SU-DHL-6 (cell line): Measurements from ENCODE around the gene ZIK1.

Experiments
- EZH2phosphoT487 ChIP-seq: fragments of 200-600 bp; sonication (generic), shearing (Covaris generic); conservative IDR thresholded peaks from 2 replicates; pipeline ENCODE4 v1.6.1; 2018; ENCODE audit warnings: mild to moderate bottlenecking, antibody characterized with exemption, low read length, moderate library complexity, mixed read lengths
- TF ChIP-seq, protein P1 (sequence below): fragments of 200-600 bp; sonication (generic); IDR thresholded peaks from one replicate; pipeline ENCODE4 v1.5.1; 2017; ENCODE audit warnings: antibody characterized with exemption, mild to moderate bottlenecking, low read length, moderate library complexity; ENCODE audit not compliant: insufficient read depth, poor library complexity, severe bottlenecking

DNA sequence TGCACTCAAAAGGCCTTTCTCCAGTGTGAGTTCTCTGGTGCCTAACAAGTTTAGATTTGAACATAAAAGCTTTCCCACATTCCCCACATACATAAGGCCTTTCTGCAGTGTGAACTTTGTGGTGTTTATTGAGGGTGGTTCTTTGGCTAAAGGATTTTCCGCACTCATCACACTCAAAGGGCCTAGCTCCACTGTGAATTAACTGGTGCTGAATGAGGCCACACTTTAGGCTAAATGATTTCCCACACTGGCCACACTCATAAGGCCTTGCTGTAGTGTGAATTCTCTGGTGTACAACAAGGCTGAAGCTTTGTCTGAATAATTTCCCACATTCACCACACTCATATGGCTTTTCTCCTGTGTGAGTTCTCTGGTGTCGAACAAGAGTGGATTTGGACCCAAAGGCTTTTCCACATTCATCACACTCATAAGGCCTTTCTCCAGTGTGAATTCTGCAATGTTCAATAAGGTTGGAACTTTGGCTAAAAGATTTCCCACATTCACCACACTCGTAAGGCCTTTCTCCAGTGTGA lies 11.5 kb upstream of the ZIK1 start:
- no peak for TF ChIP-seq EZH2phosphoT487
- TF ChIP-seq, protein P1, sequence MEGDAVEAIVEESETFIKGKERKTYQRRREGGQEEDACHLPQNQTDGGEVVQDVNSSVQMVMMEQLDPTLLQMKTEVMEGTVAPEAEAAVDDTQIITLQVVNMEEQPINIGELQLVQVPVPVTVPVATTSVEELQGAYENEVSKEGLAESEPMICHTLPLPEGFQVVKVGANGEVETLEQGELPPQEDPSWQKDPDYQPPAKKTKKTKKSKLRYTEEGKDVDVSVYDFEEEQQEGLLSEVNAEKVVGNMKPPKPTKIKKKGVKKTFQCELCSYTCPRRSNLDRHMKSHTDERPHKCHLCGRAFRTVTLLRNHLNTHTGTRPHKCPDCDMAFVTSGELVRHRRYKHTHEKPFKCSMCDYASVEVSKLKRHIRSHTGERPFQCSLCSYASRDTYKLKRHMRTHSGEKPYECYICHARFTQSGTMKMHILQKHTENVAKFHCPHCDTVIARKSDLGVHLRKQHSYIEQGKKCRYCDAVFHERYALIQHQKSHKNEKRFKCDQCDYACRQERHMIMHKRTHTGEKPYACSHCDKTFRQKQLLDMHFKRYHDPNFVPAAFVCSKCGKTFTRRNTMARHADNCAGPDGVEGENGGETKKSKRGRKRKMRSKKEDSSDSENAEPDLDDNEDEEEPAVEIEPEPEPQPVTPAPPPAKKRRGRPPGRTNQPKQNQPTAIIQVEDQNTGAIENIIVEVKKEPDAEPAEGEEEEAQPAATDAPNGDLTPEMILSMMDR: no peak
